ENCODE measurements around the gene OR5M10.
"Not testable (repeated sequence)": the region's sequence is repeated elsewhere in the genome, so short reads cannot be mapped to it uniquely, and the experiment has no call there.

The OR5M10 gene

GRCh38 chr11:56577621-56578020 is at the start of gene OR5M10:
OR5M10 (minus strand) TSS chr11:56577721; CDS start chr11:56577721, 0 bp downstream.
- no peaks in the 10 kb centered on the region for H3K27me3 Mint-ChIP-seq
- H3K4me1 Mint-ChIP-seq, result no peaks in the 10 kb centered on the region
- H3K27ac Mint-ChIP-seq, result no peak within 1 kb of the TSS
- no peak for ATAC-seq
- H3K4me3 Mint-ChIP-seq, result no peak within 1 kb of the TSS
- no peaks in the 10 kb centered on the region for H3K36me3 Mint-ChIP-seq
- peaks cover 2% of the 10 kb centered on the region for H3K9me3 Mint-ChIP-seq

- no peak for ATAC-seq
- no peak overlapping the region for H3K27ac Mint-ChIP-seq
- peaks cover 17% of the 10 kb centered on the region for H3K9me3 Mint-ChIP-seq
- no peak overlapping the region for H3K4me3 Mint-ChIP-seq
- no peaks in the 10 kb centered on the region for H3K36me3 Mint-ChIP-seq
- no peaks in the 10 kb centered on the region for H3K4me1 Mint-ChIP-seq
- H3K27me3 Mint-ChIP-seq, result no peaks in the 10 kb centered on the region
Measured at GRCh38 chr11:56625946-56626345, 48.4 kb upstream of the OR5M10 start.

DNA sequence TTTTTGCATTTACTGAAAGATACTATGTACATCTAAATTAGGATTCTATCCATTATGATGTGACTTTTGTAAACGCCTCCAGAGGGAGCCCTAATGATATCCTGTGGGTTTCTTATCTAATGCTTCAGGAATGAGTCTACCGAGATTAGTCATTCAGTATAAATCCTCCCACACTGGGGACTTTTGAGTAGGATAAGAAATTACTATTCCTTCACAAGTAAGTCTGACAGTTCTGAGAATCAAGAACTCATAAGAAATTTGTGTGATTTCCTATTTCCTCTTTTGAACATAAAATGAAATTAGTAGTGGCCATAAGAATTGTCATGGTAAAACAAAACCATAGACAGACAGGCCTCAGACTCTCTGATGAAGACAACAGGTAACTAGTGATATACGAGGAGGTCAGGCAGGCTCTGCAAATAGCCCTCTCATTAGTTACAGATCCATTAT is 47.2 kb upstream of the OR5M10 start:
- H3K4me1 Mint-ChIP-seq, result no peaks in the 10 kb centered on the region
- peaks cover 17% of the 10 kb centered on the region for H3K9me3 Mint-ChIP-seq
- no peaks in the 10 kb centered on the region for H3K36me3 Mint-ChIP-seq
- no peaks in the 10 kb centered on the region for H3K27me3 Mint-ChIP-seq
- H3K4me3 Mint-ChIP-seq, result no peak overlapping the region
- no peak for ATAC-seq
- no peak overlapping the region for H3K27ac Mint-ChIP-seq

GRCh38 chr11:56611174-56611573 is 33.7 kb upstream of the OR5M10 start:
- Mint-ChIP-seq H3K36me3 (no peaks in the 10 kb centered on the region), H3K27me3 (no peaks in the 10 kb centered on the region), H3K9me3 (peaks cover 4% of the 10 kb centered on the region), H3K27ac (no peak overlapping the region), H3K4me1 (no peaks in the 10 kb centered on the region), H3K4me3 (no peak overlapping the region)
- no peak for ATAC-seq

- H3K4me1 Mint-ChIP-seq, H3K27ac Mint-ChIP-seq, H3K27me3 Mint-ChIP-seq, ATAC-seq, H3K36me3 Mint-ChIP-seq, H3K9me3 Mint-ChIP-seq, H3K4me3 Mint-ChIP-seq: not testable (repeated sequence)
Measured at GRCh38 chr11:56592088-56592717, 14.7 kb upstream of the OR5M10 start.

- H3K4me1 Mint-ChIP-seq, result no peaks in the 10 kb centered on the region
- peaks cover 4% of the 10 kb centered on the region for H3K9me3 Mint-ChIP-seq
- no peaks in the 10 kb centered on the region for H3K27me3 Mint-ChIP-seq
- ATAC-seq, result no peak
- no peak overlapping the region for H3K4me3 Mint-ChIP-seq
- no peak overlapping the region for H3K27ac Mint-ChIP-seq
- no peaks in the 10 kb centered on the region for H3K36me3 Mint-ChIP-seq
Measured at GRCh38 chr11:56558574-56558973, 18.9 kb downstream of the OR5M10 start.

GRCh38 chr11:56554691-56555090 is 22.8 kb downstream of the OR5M10 start:
- H3K4me3 Mint-ChIP-seq, H3K27ac Mint-ChIP-seq, H3K9me3 Mint-ChIP-seq, H3K36me3 Mint-ChIP-seq, H3K4me1 Mint-ChIP-seq, ATAC-seq, H3K27me3 Mint-ChIP-seq: not testable (repeated sequence)

- H3K4me3 Mint-ChIP-seq, result no peak overlapping the region
- no peak for ATAC-seq
- no peaks in the 10 kb centered on the region for H3K4me1 Mint-ChIP-seq
- no peaks in the 10 kb centered on the region for H3K27me3 Mint-ChIP-seq
- H3K27ac Mint-ChIP-seq, result no peak overlapping the region
- H3K36me3 Mint-ChIP-seq, result no peaks in the 10 kb centered on the region
- no peaks in the 10 kb centered on the region for H3K9me3 Mint-ChIP-seq
Measured at GRCh38 chr11:56545531-56545930, 32.0 kb downstream of the OR5M10 start.

- Mint-ChIP-seq H3K36me3 (no peaks in the 10 kb centered on the region), H3K4me3 (no peak overlapping the region), H3K9me3 (no peaks in the 10 kb centered on the region), H3K27me3 (no peaks in the 10 kb centered on the region), H3K27ac (no peak overlapping the region), H3K4me1 (no peaks in the 10 kb centered on the region)
- ATAC-seq, result no peak
Measured at GRCh38 chr11:56543739-56544138, 33.8 kb downstream of the OR5M10 start.

DNA sequence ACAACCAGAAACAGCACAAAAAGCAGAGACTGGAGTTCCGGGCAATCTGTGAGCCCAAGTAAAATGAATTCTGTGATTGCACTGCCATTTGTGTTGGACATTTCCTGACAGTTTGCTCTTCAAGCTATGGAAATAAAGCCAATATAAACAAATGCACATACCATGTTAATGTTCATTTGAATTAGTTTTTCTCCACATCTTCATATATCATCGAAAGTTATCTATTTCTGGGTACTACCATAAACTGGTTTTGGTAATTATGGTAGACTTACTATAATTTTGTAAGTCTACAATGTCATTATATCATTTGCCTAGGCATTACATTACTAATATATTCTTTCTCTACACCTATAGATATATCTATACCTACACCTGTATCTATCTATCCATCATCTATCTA is 34.4 kb downstream of the OR5M10 start, which contains the start of gene OR5M11:
Gene OR5M11, minus strand, starts transcription at position 101 of the 400 bp plus-strand sequence. Its CDS starts 0 bp downstream, at position 101.
- Mint-ChIP-seq H3K9me3 (no peaks in the 10 kb centered on the region), H3K4me3 (no peak within 1 kb of the TSS), H3K27me3 (no peaks in the 10 kb centered on the region), H3K27ac (no peak within 1 kb of the TSS), H3K4me1 (no peaks in the 10 kb centered on the region), H3K36me3 (no peaks in the 10 kb centered on the region)
- ATAC-seq, result no peak

DNA sequence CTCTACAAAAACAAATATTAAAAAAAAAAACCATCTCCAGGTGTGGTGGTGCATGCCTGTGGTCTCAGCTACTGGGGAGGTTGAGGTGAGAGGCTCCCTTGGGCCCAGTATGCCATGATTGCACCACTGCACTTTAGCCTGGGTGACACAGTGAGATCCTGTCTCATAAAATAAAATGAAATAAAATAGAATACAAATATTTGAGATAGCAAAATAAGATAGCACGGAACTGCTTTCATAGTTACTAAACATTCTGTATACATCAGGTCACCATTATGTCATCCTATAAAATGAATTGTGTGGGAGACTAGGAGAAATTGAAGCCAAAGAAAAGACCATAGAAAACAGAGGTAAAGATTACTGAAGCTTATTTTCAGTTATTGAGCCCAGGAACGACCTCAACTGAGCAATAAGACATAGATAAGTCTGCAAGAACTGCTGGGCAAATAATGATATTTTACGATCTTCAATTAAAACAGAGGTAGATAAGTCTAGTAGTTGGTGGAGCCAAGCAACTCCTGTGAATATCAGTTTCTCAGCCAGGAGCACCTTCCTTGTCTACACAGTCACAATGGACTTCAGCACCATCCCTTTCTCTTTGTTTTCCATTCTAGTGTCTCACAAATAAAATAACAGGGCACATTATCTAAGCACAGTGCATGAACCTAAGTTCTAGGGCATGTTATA is 44.3 kb downstream of the OR5M10 start:
- H3K36me3 Mint-ChIP-seq, result no peaks in the 10 kb centered on the region

DNA sequence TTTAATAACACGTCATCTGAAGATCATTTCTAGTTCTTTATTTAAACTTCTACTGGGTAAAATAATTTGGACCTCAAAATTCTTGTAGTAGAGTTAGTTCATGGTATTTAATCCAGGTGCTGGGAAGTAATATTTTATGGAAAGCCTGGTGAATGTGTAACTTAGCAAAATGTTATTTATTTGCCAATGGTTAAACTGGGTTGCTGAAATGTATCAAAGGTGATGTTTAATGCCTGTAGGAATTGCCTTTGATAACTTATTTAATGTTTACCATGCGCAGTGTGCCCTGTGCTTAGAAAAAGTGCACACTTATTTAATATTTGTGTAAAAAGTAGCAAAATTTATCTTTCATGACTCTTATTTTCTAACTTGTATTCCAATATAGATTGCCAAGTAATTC is 45.7 kb downstream of the OR5M10 start:
- peaks cover 5% of the 10 kb centered on the region for H3K9me3 Mint-ChIP-seq
- ATAC-seq, result no peak
- H3K27ac Mint-ChIP-seq, result no peak overlapping the region
- no peaks in the 10 kb centered on the region for H3K4me1 Mint-ChIP-seq
- no peaks in the 10 kb centered on the region for H3K36me3 Mint-ChIP-seq
- no peaks in the 10 kb centered on the region for H3K27me3 Mint-ChIP-seq
- no peak overlapping the region for H3K4me3 Mint-ChIP-seq

More for the DNA sequence above, 44.3 kb downstream of the OR5M10 start:
- Mint-ChIP-seq H3K27me3 (no peaks in the 10 kb centered on the region), H3K4me3 (no peak overlapping the region), H3K9me3 (peaks cover 5% of the 10 kb centered on the region), H3K27ac (no peak overlapping the region), H3K4me1 (no peaks in the 10 kb centered on the region)
- no peak for ATAC-seq
